SJSA1 (cell line): ENCODE results near the gene MADD. TPM values are rescaled to one million over a fixed set of nuclear protein-coding genes. Genes with fewer than 3 reads are reported as not detected.

Experiments
- DNase-seq, 2 experiments: peaks; one replicate each; pipeline ENCODE4 v3.0.0-alpha.2; 2015 to 2020; ENCODE audit warnings: low spot score in 2 of 2, low read depth in 1 of 2
- H3K27ac ChIP-seq: fragments of 250-450 bp; sonication (Bioruptor Pico); 2 replicates; pipeline ENCODE4 v1.5.1; 2020; ENCODE audit warnings: mild to moderate bottlenecking, moderate library complexity
- H3K27me3 ChIP-seq: fragments of 250-450 bp; sonication (Bioruptor Pico); replicated peaks from 2 replicates; pipeline ENCODE4 v1.5.1; 2020; ENCODE audit warnings: mild to moderate bottlenecking, moderate library complexity
- H3K36me3 ChIP-seq: fragments of 250-450 bp; sonication (Bioruptor Pico); 2 replicates; pipeline ENCODE4 v1.5.1; 2020; ENCODE audit warnings: mild to moderate bottlenecking
- H3K4me1 ChIP-seq: fragments of 250-450 bp; sonication (Bioruptor Pico); replicated peaks from 2 replicates; pipeline ENCODE4 v1.6.1; 2021; ENCODE audit warnings: mild to moderate bottlenecking
- H3K4me3 ChIP-seq: fragments of 250-450 bp; sonication (Bioruptor Pico); 2 replicates; pipeline ENCODE4 v1.5.1; 2020; ENCODE audit warnings: mild to moderate bottlenecking
- H3K9me3 ChIP-seq: fragments of 250-450 bp; sonication (Bioruptor Pico); replicated peaks from 2 replicates; pipeline ENCODE4 v1.5.1; 2020; ENCODE audit warnings: mild to moderate bottlenecking
- total RNA-seq: library from RNA; depleted of rRNA; stranded (reverse); fragments of >200 nt; shearing (Covaris generic); gene quantifications from 2 replicates; pipeline ENCODE4 v1.2.3, GENCODE V29; 2014; rRNA removed

The MADD gene
- total RNA-seq, 1 experiment from 2014 or later: 20.9 TPM

GRCh38 chr11:47379317-47379716 is 109.4 kb downstream of the MADD start:
- Histone ChIP-seq H3K36me3 (no peaks in the 10 kb centered on the region), H3K27ac (no peak overlapping the region), H3K4me1 (peaks cover 4% of the 10 kb centered on the region), H3K27me3 (no peaks in the 10 kb centered on the region), H3K4me3 (no peak overlapping the region), H3K9me3 (no peaks in the 10 kb centered on the region)
- no peak for DNase-seq

Other genes with a start within 250 kb of the MADD start
- 58.5 and 134 TPM in 2 replicates for gene ARFGAP2, start 93.3 kb upstream of the MADD start, total RNA-seq
- 18.8 and 23.2 TPM in 2 replicates for gene PACSIN3, start 83.7 kb upstream of the MADD start, total RNA-seq
- gene DDB2, start 55.2 kb upstream of the MADD start, total RNA-seq: 41.3 and 63.5 TPM in 2 replicates
- gene ACP2, start 21.3 kb upstream of the MADD start, total RNA-seq: 29.8 and 34.4 TPM in 2 replicates
- gene NR1H3, start 12.1 kb upstream of the MADD start, total RNA-seq: 11.1 and 11.8 TPM in 2 replicates
- not detected in 2 replicates for gene MYBPC3, start 82.6 kb downstream of the MADD start, total RNA-seq
- gene SPI1, start 108.4 kb downstream of the MADD start, total RNA-seq: not detected in 2 replicates
- gene SLC39A13, start 138.5 kb downstream of the MADD start, total RNA-seq: 42.0 and 76.0 TPM in 2 replicates
- gene PSMC3, start 156.3 kb downstream of the MADD start, total RNA-seq: 295 and 358 TPM in 2 replicates
- 0.34 TPM in 1 of 2 replicates, not detected in the other for gene RAPSN, start 179.0 kb downstream of the MADD start, total RNA-seq